ENCODE results near the gene ELAPOR2.
"Not testable (repeated sequence)": the region's sequence is repeated elsewhere in the genome, so short reads cannot be mapped to it uniquely, and the experiment has no call there.

Gene ELAPOR2

DNA sequence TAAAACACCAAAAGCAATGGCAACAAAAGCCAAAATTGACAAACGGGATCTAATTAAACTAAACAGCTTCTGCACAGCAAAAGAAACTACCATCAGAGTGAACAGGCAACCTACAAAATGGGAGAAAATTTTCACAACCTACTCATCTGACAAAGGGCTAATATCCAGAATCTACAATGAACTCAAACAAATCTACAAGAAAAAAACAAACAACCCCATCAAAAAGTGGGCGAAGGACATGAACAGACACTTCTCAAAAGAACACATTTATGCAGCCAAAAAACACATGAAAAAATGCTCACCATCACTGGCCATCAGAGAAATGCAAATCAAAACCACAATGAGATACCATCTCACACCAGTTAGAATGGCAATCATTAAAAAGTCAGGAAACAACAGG is 14.7 kb downstream of the ELAPOR2 start:
- not testable (repeated sequence) for DNase-seq

- not testable (repeated sequence) for DNase-seq
These were observed 17.9 kb downstream of the ELAPOR2 start for GRCh38 chr7:87041586-87041985.

GRCh38 chr7:87039691-87040299 is 19.7 kb downstream of the ELAPOR2 start:
- not testable (repeated sequence) for DNase-seq

GRCh38 chr7:87038993-87039690 is 20.3 kb downstream of the ELAPOR2 start:
- DNase-seq: no peak

DNA sequence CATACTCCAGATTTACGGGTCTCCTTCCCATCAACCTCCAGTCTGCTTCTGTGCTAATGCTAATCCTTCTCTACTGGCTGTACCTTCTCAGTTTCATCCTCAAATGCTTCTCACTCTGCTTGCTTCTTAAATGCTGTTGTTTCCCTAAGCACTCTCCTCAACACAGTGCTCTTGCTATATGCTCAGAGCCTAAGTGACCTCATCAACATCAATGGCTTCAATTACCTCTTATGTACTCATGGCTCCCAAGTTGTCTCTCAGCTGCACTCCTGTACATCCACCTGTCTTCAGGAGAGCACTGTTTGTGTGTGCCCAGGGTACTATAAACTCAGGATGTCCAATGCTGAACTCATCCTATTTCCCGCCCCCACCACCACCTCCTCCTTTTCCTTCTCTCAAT is 22.5 kb downstream of the ELAPOR2 start:
- DNase-seq: no peak

- no peak for DNase-seq
These were observed 26.7 kb downstream of the ELAPOR2 start for GRCh38 chr7:87032604-87033339.

GRCh38 chr7:87029078-87029477 is 30.4 kb downstream of the ELAPOR2 start:
- no peak for DNase-seq

DNA sequence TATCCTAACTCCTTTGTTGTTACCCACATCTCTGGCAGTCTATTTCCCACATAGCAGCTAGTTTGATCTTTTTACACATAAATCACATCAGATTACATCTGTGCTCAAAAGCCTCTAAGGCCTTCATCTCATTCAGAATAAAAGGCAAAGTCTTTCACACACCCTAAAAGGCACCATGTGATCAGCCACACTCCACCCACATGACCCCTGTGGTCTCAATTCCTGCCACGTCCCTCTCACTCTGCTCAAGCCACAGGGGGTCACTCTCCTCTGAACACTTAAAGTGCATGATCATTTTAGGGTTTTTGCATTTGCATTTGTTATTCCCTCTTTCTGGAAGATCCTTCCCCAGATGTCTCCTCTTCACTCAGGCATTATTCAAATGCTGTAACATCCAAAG is 30.8 kb downstream of the ELAPOR2 start:
- DNase-seq: no peak

DNA sequence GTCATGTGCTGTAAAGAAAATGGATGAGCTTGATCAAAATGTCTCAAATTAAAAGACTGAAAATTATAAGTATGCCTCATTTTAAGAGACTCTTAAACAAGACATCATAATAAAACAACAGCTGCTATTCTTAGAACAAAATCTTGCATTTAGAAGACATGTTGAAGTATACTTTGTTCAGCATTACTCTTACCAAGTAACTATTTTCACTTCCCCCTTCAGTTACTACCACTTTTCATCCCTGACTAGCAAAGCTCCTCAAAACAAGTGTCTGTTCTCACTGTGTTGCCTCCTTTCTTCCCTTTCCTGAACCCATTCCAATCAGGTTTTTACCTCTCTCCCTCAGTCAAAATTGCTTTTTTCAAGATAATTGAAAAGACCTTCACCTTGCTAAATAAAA is 31.6 kb downstream of the ELAPOR2 start:
- DNase-seq: no peak

- no peak for DNase-seq
These were observed 38.2 kb downstream of the ELAPOR2 start for GRCh38 chr7:87021285-87021684.

- DNase-seq: no peak
These were observed 42.8 kb downstream of the ELAPOR2 start for GRCh38 chr7:87016606-87017005.

GRCh38 chr7:87013840-87014190 is 45.6 kb downstream of the ELAPOR2 start:
- no peak for DNase-seq

- DNase-seq: no peak
These were observed 46.2 kb downstream of the ELAPOR2 start for GRCh38 chr7:87013136-87013839.

Measured in femur (tissue), 1 donor.